Stimulated activated naive B cell treated with anti-CD40 and anti-IgM and Interleukin-4, amounts not matched to agents 10 μg/mL and 1 μg/mL and 100 μg/mL, for 72 hours (primary cell): ENCODE measurements around the gene JAM3.

Experiments used
- ATAC-seq, 2 donors: fragments of 150-1000 bp; cut with Tn5 transposase; replicated peaks; 2 replicates each; pipeline ENCODE4 v1.10.0; 2021; ENCODE audit warnings: moderate library complexity in 1 of 2
- DNase-seq: peaks from one replicate; pipeline ENCODE4 v3.0.0; 2021
- H3K27ac Mint-ChIP-seq: one replicate; pipeline ENCODE4 v1.8.0; 2022; ENCODE audit warnings: mild to moderate bottlenecking, mixed read lengths
- H3K27me3 Mint-ChIP-seq, 2 donors: one replicate each; pipeline ENCODE4 v1.8.0; 2022; ENCODE audit warnings: mixed read lengths in 2 of 2
- H3K36me3 Mint-ChIP-seq, 2 donors: one replicate each; pipeline ENCODE4 v1.8.0; 2022; ENCODE audit warnings: mixed read lengths in 2 of 2, mild to moderate bottlenecking in 1 of 2
- H3K4me1 Mint-ChIP-seq, 2 donors: one replicate each; pipeline ENCODE4 v1.8.0; 2022; ENCODE audit warnings: mixed read lengths in 2 of 2, mild to moderate bottlenecking in 1 of 2
- H3K4me3 Mint-ChIP-seq, 2 donors: one replicate each; pipeline ENCODE4 v1.8.0; 2022; ENCODE audit warnings: mild to moderate bottlenecking in 2 of 2, mixed read lengths in 2 of 2, moderate library complexity in 1 of 2
- H3K9me3 Mint-ChIP-seq, 2 donors: one replicate each; pipeline ENCODE4 v1.8.0; 2022; ENCODE audit warnings: mixed read lengths in 2 of 2, mild to moderate bottlenecking in 1 of 2

Gene JAM3

DNA sequence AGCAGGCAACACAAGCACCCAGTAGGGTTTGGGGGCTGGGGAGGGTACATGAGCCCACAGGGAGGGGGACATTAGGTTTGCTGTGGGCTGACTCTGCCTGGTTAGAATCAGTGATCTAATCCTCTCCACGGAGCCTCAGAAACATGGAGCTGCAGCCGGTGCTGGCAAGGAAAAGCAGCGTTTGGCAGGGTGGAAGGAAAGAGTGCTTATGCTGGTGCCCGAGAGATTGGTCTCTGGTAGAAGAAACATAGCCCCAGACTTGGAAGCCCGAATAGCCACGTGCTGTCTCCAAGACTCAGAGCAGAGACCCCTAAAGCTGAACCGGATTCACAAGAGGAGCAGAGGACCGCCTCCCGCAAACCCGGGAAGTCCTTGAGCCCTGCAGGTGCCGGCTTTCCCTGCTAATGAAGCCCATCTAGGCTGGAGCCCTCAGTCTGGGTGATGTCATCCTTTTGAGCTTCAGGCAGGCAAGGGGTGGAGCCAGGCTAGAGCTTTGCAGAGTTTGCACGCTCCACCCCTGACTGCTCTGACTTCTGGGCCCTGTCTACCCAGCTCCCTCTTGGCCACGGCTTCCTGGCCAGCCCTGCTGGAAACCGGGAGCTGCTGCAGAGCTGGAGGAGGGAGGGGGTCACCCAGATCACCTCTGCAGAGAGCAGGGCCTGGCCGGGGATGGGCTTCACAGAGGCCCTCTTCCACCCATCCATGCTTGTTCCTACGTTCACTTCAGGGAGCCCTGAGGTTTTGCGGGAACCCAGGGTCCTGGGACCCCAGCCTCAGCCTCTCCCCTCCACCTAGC, 35.0 kb upstream of the JAM3 start:
- Mint-ChIP-seq H3K4me1 (peaks cover 19 to 21% of the 10 kb centered on the region in 2 donors), H3K27ac (no peak overlapping the region), H3K4me3 (no peak overlapping the region), H3K36me3 (no peaks in the 10 kb centered on the region), H3K27me3 (peaks cover 43 to 64% of the 10 kb centered on the region in 2 donors), H3K9me3 (no peaks in the 10 kb centered on the region)
- DNase-seq (no peak), ATAC-seq (peak; percentile 68 to 78)

DNA sequence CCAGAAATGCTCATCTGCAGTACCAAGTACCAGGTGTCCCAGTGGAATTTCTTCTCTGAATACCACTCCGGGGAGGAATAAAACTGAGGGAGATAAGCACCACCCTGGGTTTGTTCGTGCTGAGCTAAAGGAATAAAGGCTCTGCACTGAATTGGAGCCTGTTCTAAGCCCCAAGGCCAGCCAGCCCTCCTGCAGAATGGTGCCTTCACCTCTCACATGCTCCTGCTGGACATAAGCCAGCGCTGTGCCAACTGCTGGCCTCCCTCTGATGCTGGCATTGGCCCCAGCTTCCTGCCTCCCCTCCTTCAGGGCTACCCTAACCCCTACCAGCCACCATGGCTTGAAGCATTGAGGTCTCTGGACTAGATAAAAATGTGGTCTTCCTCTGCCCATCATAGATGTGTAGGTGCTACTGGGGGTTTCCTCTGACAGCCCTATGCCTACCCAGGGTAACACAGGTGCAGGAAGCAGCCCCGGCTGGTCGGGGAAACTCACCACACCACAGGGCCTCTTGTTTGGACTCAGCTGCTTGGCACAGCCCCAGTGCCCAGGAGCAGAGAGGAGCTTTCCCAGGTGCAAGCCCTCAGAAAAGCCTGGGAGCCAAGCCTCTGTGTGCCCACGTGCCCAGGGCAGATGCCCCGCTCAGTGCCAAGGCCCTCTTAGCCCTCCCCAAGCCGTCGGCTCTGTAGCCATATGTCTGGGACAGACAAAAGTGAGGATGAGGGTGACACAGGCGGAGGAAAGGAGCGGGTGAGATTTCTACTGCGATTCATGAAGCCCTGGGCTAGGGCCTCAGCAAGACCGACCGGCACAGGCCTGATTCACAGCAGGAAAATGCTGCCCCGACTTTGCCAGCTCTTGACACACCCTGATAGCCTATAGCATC, 34.1 kb upstream of the JAM3 start:
- H3K27ac Mint-ChIP-seq = no peak overlapping the region
- H3K36me3 Mint-ChIP-seq = no peaks in the 10 kb centered on the region
- no peak overlapping the region for H3K4me3 Mint-ChIP-seq
- H3K9me3 Mint-ChIP-seq = no peaks in the 10 kb centered on the region
- ATAC-seq (no peak), DNase-seq (no peak)
- H3K27me3 Mint-ChIP-seq = peaks cover 46 to 64% of the 10 kb centered on the region in 2 donors
- peaks cover 19 to 21% of the 10 kb centered on the region in 2 donors for H3K4me1 Mint-ChIP-seq

DNA sequence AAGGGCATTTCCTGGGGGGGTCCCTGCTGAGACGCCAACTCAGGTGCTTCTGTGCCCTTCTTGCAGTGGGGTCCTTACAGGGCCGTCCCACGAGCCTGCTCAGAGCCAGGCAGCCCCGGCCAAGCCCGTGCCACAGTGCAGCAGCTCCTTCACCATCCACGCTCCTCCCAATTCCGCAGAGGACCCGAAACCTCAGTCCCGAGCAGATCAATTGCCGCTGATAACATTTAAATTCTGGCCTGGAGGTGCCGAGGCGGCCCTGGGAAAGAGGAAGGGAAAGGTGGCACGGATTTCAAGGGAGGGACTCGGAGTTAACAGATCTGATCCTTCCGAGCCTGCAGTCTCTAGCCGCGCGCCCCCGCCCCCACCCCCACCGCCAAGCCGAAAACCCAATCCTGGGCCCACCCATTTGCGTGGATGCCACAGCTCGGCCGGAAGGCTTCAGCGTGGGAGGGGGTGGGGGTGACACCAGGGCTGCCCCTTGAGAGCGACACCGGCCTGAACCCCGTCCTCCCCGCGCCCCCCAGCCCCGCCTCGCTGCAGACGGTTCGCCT, 32.3 kb upstream of the JAM3 start:
- Mint-ChIP-seq H3K9me3 (no peaks in the 10 kb centered on the region), H3K36me3 (no peaks in the 10 kb centered on the region), H3K4me3 (peak overlapping the region; percentile 79 to 92), H3K27me3 (peaks cover 29 to 46% of the 10 kb centered on the region in 2 donors), H3K27ac (no peak overlapping the region), H3K4me1 (peaks cover 19 to 21% of the 10 kb centered on the region in 2 donors)
- ATAC-seq = peak; percentile 10 to 29
- no peak for DNase-seq

DNA sequence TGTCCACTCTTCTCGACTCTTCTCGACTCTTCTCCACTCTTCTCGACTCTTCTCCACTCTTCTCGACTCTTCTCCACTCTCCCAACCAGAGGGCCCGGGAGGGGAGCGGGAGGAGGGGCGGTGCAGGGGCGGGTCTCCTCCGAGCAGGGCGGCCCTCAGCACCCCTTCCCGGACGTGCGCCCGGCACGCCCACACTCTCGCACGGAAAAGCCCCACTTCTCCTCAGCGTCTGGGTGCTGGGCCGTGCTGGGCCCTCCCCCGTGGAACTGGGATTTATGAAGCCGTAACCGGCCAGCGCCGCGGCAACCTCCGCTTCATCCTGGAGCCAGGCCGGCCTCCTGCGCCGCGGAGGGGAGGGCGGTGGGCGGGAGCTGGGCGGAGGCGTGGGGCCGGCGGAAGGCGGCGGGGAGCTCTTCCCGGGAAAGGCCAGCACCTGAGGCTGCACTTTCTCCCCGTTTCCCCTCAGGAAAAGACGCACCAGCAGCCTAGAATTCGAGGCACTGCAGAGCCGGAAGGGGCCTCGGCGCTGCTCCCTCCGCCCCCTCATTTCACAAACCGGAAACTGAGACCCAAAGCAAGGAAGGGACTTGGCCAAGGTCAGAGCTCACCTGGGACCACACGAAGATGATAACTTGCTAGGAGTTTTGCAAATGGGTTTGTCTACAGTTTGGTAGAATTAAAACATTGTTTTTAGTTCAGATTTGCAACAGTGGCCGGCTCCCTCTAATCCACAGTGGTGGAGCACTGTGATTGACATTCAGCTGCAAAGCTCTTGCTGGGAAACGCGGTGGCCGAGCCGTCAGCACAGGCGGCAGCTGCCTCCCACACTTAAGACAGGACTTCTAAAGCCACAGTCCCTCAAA, 31.6 kb upstream of the JAM3 start:
- Mint-ChIP-seq H3K4me1 (peaks cover 19 to 21% of the 10 kb centered on the region in 2 donors), H3K27me3 (peaks cover 22 to 39% of the 10 kb centered on the region in 2 donors), H3K9me3 (no peaks in the 10 kb centered on the region), H3K4me3 (peak overlapping the region; percentile 79 to 92), H3K27ac (peak overlapping the region; percentile 93), H3K36me3 (no peaks in the 10 kb centered on the region)
- DNase-seq = peak; percentile 28
- peak; percentile 42 to 51 for ATAC-seq

DNA sequence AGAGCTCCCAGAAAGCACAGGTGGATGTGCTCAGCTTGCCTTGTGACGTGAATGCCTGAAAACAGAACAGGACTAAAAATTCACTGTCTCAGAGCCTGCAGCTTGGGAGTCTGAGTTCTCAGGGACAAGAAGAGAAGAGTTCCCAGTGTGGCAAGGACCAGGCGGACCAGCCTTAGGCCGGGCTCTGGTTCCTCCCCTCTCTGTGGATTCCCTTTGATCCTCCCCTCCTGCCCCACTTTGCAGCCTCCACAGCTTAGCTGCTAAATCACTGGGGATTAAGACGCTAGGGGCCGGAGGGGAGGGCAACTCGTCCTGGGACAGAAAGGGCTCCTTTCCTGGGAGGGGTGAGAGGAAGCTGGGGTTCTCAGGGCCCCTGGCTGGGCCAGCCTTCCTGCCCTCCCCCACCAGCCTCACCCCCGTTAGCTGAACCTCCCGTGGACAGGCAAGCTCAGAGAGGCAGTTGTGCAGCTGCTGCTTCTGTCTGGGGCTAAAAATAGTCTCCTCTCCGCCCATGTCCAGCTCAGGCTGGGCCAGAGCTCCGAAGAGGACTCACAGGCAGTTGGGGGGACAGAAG, 29.9 kb upstream of the JAM3 start:
- no peak for ATAC-seq

DNA sequence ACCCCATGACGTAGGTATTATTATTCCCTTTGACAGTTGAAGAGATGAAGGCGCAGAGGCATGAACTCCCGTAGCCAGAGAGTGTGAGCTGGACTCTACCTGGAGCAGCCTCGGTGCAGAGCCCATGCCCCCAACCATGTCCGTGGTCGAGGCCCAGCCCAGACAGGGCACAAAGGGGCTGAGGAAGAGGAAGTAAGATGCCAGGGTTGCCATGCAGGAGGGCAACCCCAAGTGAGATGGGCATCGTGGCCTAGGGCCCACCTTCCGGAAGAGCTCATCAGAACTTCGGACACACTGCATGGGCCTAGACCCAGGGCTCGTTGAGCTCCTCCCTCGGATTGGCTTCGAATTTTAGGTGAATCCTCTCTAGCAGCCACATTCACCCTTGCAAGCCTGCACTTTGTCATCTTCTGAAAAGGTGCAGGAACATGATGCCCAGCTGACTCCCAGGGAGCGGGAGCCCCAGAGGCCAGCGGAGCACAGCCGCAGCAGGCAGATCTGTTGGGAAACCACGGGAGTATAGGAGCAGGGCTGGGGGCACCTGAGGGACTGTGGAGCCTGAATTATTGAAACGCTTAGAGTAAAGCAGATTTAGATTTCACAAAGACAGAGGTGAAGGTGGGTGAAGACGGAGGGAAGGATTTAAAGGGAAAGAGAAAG, 29.0 kb upstream of the JAM3 start:
- ATAC-seq = no peak
- Mint-ChIP-seq H3K36me3 (no peaks in the 10 kb centered on the region), H3K4me3 (no peak overlapping the region), H3K27me3 (peaks cover 11 to 16% of the 10 kb centered on the region in 2 donors), H3K4me1 (peaks cover 12% of the 10 kb centered on the region in 2 donors), H3K27ac (no peak overlapping the region), H3K9me3 (no peaks in the 10 kb centered on the region)
- DNase-seq = no peak

More for the DNA sequence above, 29.9 kb upstream of the JAM3 start:
- no peak overlapping the region for H3K27ac Mint-ChIP-seq
- H3K9me3 Mint-ChIP-seq = no peaks in the 10 kb centered on the region
- H3K4me1 Mint-ChIP-seq = peaks cover 12 to 19% of the 10 kb centered on the region in 2 donors
- H3K27me3 Mint-ChIP-seq = peaks cover 7 to 22% of the 10 kb centered on the region in 2 donors
- DNase-seq = no peak
- H3K4me3 Mint-ChIP-seq = no peak overlapping the region
- H3K36me3 Mint-ChIP-seq = no peaks in the 10 kb centered on the region

DNA sequence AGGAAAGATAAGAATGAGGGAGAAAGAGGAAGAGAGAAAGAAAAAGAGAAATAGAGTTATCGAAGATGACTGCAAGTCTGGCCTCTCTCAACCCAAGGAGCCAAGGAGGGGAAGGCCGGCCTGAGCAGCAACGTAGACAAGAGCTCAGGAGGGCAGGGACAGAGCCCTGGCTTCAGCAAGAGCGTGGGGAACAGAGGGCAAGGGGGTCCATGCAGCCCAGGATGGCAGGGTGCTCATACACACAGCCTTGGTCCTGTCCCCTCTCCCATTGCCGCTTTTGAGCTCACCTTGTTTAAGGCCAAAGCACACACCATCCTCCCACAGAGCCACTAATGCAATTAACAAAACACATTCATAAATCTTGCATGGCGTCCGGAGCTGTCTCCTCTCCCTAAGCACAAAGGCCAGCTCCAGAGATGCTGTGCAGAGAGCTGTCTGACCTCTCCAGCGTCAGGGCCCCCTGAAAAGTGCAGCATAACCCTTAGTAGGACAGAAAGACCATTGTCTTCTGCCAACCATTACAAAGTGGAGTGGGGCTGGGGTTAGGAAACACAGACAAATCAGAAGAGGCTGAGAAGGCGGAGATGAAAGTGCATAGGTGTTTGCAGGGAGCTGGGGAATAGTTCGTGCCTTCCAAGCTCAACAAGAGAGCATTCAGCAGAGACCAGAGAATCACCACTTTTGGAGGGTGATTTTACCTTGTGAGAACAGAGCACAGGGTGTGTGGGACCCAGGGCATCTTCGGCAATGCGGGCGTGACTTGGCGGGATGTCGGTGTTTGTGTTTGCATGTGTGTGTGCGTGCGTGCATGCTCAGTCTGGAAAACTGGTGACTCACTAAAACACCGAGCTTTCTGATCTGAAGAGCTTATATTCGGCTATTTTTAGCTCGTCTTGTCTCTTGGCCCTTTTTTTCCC, 28.2 kb upstream of the JAM3 start:
- no peaks in the 10 kb centered on the region for H3K9me3 Mint-ChIP-seq
- no peak overlapping the region for H3K4me3 Mint-ChIP-seq
- H3K27ac Mint-ChIP-seq = no peak overlapping the region
- ATAC-seq (no peak), DNase-seq (no peak)
- peaks cover 10% of the 10 kb centered on the region in 2 donors for H3K4me1 Mint-ChIP-seq
- no peaks in the 10 kb centered on the region for H3K36me3 Mint-ChIP-seq
- H3K27me3 Mint-ChIP-seq = peaks cover 8 to 11% of the 10 kb centered on the region in 2 donors

DNA sequence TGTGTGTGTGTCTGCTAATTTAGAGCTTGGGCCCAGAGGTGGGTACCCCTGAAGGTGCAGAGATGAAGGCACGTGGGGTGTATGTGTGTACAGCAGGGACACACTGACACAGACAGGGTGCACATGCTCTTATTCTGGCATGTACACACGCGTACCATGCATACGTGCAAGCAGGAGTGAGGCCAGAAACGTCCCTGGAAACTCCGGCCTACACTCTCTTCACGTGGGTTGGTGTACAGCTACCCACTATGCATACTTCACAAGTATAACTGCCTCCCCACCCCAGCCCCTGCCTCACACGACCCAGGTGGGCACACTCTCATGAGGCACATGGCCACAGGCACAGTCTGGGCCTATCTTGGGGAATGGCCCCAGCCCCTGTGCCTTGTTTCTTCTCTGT, 27.5 kb upstream of the JAM3 start:
- H3K9me3 Mint-ChIP-seq = no peaks in the 10 kb centered on the region
- no peak overlapping the region for H3K27ac Mint-ChIP-seq
- DNase-seq (no peak), ATAC-seq (no peak)
- peaks cover 4 to 12% of the 10 kb centered on the region in 2 donors for H3K27me3 Mint-ChIP-seq
- no peaks in the 10 kb centered on the region for H3K36me3 Mint-ChIP-seq
- H3K4me3 Mint-ChIP-seq = no peak overlapping the region
- H3K4me1 Mint-ChIP-seq = peaks cover 7 to 8% of the 10 kb centered on the region in 2 donors

DNA sequence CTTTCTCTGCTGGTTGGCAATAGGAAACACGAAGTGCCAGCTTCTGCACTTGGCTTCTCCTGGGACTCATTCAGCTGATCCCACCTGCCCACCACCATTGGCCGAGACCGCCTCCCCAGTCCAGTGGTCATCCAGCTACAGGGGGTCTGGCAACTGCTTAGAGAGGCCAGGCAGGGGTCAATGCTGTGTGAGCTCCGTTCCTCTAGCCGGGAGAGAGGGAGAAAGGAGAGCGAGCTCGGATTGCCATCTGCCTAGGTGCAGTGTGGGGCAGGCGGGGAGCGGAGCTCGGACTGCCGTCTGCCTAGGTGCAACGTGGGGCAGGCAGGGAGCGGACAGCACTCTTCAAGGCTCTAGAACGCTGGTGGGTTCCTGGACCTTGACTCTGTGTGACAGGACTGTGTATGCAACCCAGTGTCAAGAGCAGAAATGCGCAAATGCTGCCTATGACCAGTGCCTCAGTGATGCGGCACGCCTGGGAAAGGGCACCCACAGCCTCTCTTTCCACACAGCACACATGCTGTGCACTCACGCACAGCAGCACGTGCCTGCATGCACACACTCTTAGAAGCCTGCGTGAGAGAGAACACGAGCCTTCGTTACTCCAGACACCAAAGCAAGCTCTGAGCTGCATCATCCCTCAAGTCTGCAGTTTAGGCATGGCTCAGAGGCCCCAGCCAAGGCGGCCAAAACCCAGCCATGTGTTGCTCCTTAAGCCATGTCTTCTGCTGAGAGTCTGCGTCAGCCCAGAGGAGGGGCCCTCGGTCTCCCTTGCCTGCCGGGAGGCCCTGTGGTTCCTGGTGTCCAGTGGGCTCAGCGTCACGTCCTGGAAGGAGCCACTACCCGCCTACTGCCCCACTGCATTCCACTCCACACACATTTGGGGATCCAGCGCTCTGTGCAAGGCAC, 26.8 kb upstream of the JAM3 start:
- DNase-seq (no peak), ATAC-seq (no peak)
- H3K27ac Mint-ChIP-seq = no peak overlapping the region
- H3K27me3 Mint-ChIP-seq = peaks cover 10 to 19% of the 10 kb centered on the region in 2 donors
- H3K36me3 Mint-ChIP-seq = no peaks in the 10 kb centered on the region
- no peak overlapping the region for H3K4me3 Mint-ChIP-seq
- H3K4me1 Mint-ChIP-seq = peaks cover 6 to 7% of the 10 kb centered on the region in 2 donors
- no peaks in the 10 kb centered on the region for H3K9me3 Mint-ChIP-seq

DNA sequence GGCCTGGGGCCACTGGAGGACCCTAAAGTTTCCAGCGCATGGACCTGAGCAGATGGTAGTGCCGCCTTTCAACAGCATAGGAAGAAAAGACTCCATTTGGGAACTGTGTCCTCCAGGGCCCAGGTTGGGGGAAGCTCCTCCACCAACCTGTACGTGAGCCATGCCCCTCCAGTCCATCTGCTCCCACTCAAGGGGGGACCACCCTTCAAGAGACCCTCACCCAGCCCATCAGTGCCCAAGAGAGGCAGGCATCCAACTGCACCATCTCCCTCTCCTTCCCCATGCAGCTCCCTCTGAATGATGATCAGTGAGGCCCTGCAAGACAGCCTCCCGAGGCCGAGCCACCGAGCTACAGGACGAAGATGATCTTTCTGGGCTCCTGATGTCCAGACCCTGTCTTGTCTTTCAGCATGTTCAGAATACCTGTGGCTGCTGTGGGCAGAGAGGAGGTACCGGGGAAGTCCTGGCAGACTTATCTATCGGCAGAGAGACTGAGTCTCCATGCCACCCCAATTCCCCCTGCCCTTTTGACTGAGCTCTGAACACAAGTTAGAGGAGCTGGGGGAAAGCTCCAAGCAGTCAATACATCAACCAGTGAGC, 25.0 kb upstream of the JAM3 start:
- no peaks in the 10 kb centered on the region for H3K9me3 Mint-ChIP-seq
- H3K4me3 Mint-ChIP-seq = no peak overlapping the region
- H3K27me3 Mint-ChIP-seq = peaks cover 25 to 31% of the 10 kb centered on the region in 2 donors
- H3K36me3 Mint-ChIP-seq = no peaks in the 10 kb centered on the region
- no peak for ATAC-seq
- no peak for DNase-seq
- no peaks in the 10 kb centered on the region for H3K4me1 Mint-ChIP-seq
- no peak overlapping the region for H3K27ac Mint-ChIP-seq

DNA sequence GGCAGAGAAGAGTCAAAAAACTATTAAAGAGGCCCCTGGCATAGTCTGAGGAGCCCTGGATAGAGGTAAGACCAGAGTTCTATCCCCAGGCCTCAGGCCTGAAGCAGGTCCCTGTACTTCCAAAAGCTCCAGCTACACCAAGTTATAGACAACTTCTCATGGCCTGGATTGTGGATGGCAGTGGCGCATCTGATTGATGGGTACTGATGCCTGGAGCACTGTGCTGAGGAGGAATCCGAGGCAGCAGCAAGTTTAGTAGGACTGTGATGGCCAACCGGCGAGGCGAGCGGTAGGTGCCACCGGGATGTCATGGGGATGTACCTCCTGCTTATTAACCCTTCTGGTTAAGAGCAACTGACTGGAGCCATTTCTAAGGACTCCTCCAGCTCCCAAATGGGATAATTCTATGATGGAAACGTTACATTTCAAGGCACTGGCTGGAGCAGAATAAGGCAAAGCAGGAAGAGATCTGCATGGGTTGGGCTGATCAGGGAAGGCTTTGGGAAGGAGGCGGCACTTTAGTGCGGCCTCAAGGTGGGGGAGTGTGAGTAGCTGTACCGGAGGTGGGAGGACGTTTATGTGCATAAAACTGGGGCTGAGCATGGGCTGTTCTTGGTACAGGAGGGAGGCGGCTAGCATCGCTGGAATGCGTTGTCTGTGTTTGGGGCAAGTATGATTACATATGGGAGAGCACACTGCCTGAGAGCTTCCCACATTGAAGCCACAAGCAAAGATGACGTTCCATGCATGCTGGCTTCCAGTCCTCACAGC, 24.2 kb upstream of the JAM3 start:
- no peak overlapping the region for H3K4me3 Mint-ChIP-seq
- peaks cover 32 to 34% of the 10 kb centered on the region in 2 donors for H3K27me3 Mint-ChIP-seq
- no peaks in the 10 kb centered on the region for H3K36me3 Mint-ChIP-seq
- no peak for ATAC-seq
- no peaks in the 10 kb centered on the region for H3K4me1 Mint-ChIP-seq
- no peak for DNase-seq
- no peaks in the 10 kb centered on the region for H3K9me3 Mint-ChIP-seq
- H3K27ac Mint-ChIP-seq = no peak overlapping the region
